GM19240 (cell line): ENCODE data around the gene PARD3.
"Not testable (repeated sequence)": the region's sequence is repeated elsewhere in the genome, so short reads cannot be mapped to it uniquely, and the experiment has no call there.

Source experiments
- DNase-seq: peaks from one replicate; pipeline ENCODE4 v3.0.0; 2011; ENCODE audit warnings: low spot score; ENCODE audit not compliant: insufficient read length

PARD3 gene

GRCh38 chr10:34653530-34653929 lies 161.6 kb downstream of the PARD3 start:
- no peak for DNase-seq

- DNase-seq = no peak
Observed at GRCh38 chr10:34651416-34652195, 163.5 kb downstream of the PARD3 start.

GRCh38 chr10:34650156-34650555 lies 164.9 kb downstream of the PARD3 start:
- no peak for DNase-seq

GRCh38 chr10:34649385-34649784 lies 165.7 kb downstream of the PARD3 start:
- no peak for DNase-seq

- DNase-seq = no peak
Observed at GRCh38 chr10:34648919-34649318, 166.2 kb downstream of the PARD3 start.

GRCh38 chr10:34647875-34648865 lies 166.9 kb downstream of the PARD3 start:
- no peak for DNase-seq

- DNase-seq = no peak
Observed at GRCh38 chr10:34647160-34647559, 167.9 kb downstream of the PARD3 start.

- no peak for DNase-seq
Observed at GRCh38 chr10:34646331-34646730, 168.8 kb downstream of the PARD3 start.

- DNase-seq = not testable (repeated sequence)
Observed at GRCh38 chr10:34644815-34645214, 170.3 kb downstream of the PARD3 start.

- DNase-seq = no peak
Observed at GRCh38 chr10:34644224-34644623, 170.9 kb downstream of the PARD3 start.

GRCh38 chr10:34643620-34644019 lies 171.5 kb downstream of the PARD3 start:
- DNase-seq = no peak

- no peak for DNase-seq
Observed at GRCh38 chr10:34641913-34642558, 173.1 kb downstream of the PARD3 start.

GRCh38 chr10:34641147-34641912 lies 173.8 kb downstream of the PARD3 start:
- DNase-seq = no peak

GRCh38 chr10:34638406-34639054 lies 176.6 kb downstream of the PARD3 start:
- DNase-seq = peak; percentile 43

GRCh38 chr10:34637418-34637911 lies 177.6 kb downstream of the PARD3 start:
- DNase-seq = peak; percentile 47

GRCh38 chr10:34635111-34635510 lies 180.0 kb downstream of the PARD3 start:
- DNase-seq = no peak

GRCh38 chr10:34633374-34633773 lies 181.7 kb downstream of the PARD3 start:
- DNase-seq = no peak

GRCh38 chr10:34629084-34629483 lies 186.0 kb downstream of the PARD3 start:
- DNase-seq = no peak

GRCh38 chr10:34628174-34628796 lies 186.8 kb downstream of the PARD3 start:
- no peak for DNase-seq

- DNase-seq = no peak
Observed at GRCh38 chr10:34627741-34628140, 187.4 kb downstream of the PARD3 start.
